H9 (cell line): Measurements from ENCODE around the gene CDH1. TPM values are rescaled to one million over a fixed set of nuclear protein-coding genes. Genes with fewer than 3 reads are reported as not detected.

Experiments
- DNase-seq: peaks from one replicate; pipeline ENCODE4 v3.0.0-alpha.2; 2017
- H2AFZ ChIP-seq: one replicate; pipeline ENCODE4 v1.6.1; 2013; ENCODE audit warnings: mild to moderate bottlenecking, low read length, control low read depth, moderate library complexity
- H2AK5ac ChIP-seq: 2 replicates; pipeline ENCODE4 v1.6.1; 2013; ENCODE audit warnings: low read length, control low read depth, mixed read lengths; ENCODE audit not compliant: insufficient read length
- H2BK120ac ChIP-seq: one replicate; pipeline ENCODE4 v1.6.1; 2013; ENCODE audit warnings: low read depth, mild to moderate bottlenecking, low read length, control low read depth, inconsistent platforms; ENCODE audit not compliant: poor library complexity, severe bottlenecking
- H2BK12ac ChIP-seq: 2 replicates; pipeline ENCODE4 v1.6.1; 2013; ENCODE audit warnings: low read length, control low read depth, mixed read lengths, low read depth; ENCODE audit not compliant: insufficient read length
- H2BK15ac ChIP-seq: 2 replicates; pipeline ENCODE4 v1.6.1; 2013; ENCODE audit warnings: low read depth, low read length, control low read depth
- H2BK20ac ChIP-seq: one replicate; pipeline ENCODE4 v1.6.1; 2013; ENCODE audit warnings: low read depth, mild to moderate bottlenecking, low read length, control low read depth, inconsistent platforms; ENCODE audit not compliant: poor library complexity, severe bottlenecking
- H2BK5ac ChIP-seq: 2 replicates; pipeline ENCODE4 v1.6.1; 2013; ENCODE audit warnings: low read length, control low read depth, mixed read lengths; ENCODE audit not compliant: insufficient read length
- H3K14ac ChIP-seq: 2 replicates; pipeline ENCODE4 v1.6.1; 2013; ENCODE audit warnings: low read length, control low read depth; ENCODE audit not compliant: insufficient read depth
- H3K18ac ChIP-seq: 2 replicates; pipeline ENCODE4 v1.6.1; 2013; ENCODE audit warnings: low read depth, mild to moderate bottlenecking, mixed read lengths, low read length, control low read depth; ENCODE audit not compliant: insufficient read length
- H3K23ac ChIP-seq: 2 replicates; pipeline ENCODE4 v1.6.1; 2013; ENCODE audit warnings: low read length, control low read depth, mixed read lengths, low read depth; ENCODE audit not compliant: insufficient read length
- H3K23me2 ChIP-seq: 2 replicates; pipeline ENCODE4 v1.6.1; 2013; ENCODE audit warnings: low read depth, mild to moderate bottlenecking, mixed read lengths, low read length, control low read depth; ENCODE audit not compliant: insufficient read length, poor library complexity, severe bottlenecking
- H3K27ac ChIP-seq: 2 replicates; pipeline ENCODE4 v1.5.1; 2013; ENCODE audit warnings: low read length, control low read depth, mixed read lengths, low read depth; ENCODE audit not compliant: insufficient read length
- H3K27me3 ChIP-seq: 2 replicates; pipeline ENCODE4 v1.6.1; 2013; ENCODE audit warnings: low read length, control low read depth, inconsistent platforms; ENCODE audit not compliant: insufficient read depth
- H3K4ac ChIP-seq: 2 replicates; pipeline ENCODE4 v1.6.1; 2013; ENCODE audit warnings: low read depth, mild to moderate bottlenecking, control low read depth, inconsistent platforms, low read length, moderate library complexity
- H3K4me1 ChIP-seq: 2 replicates; pipeline ENCODE4 v1.6.1; 2013; ENCODE audit warnings: low read length, control low read depth, inconsistent platforms; ENCODE audit not compliant: insufficient read depth
- H3K4me2 ChIP-seq: 2 replicates; pipeline ENCODE4 v1.6.1; 2013; ENCODE audit warnings: low read length, control low read depth, mixed read lengths; ENCODE audit not compliant: insufficient read length, insufficient read depth
- H3K56ac ChIP-seq: 2 replicates; pipeline ENCODE4 v1.6.1; 2013; ENCODE audit warnings: low read depth, mild to moderate bottlenecking, mixed read lengths, low read length, control low read depth; ENCODE audit not compliant: insufficient read length
- H3K79me1 ChIP-seq: 2 replicates; pipeline ENCODE4 v1.6.1; 2013; ENCODE audit warnings: low read depth, mild to moderate bottlenecking, moderate library complexity, low read length, control low read depth, inconsistent platforms; ENCODE audit not compliant: insufficient read depth, poor library complexity, severe bottlenecking
- H3K79me2 ChIP-seq: 2 replicates; pipeline ENCODE4 v1.6.1; 2013; ENCODE audit warnings: low read length, control low read depth, inconsistent platforms; ENCODE audit not compliant: insufficient read depth
- H3K9ac ChIP-seq: 2 replicates; pipeline ENCODE4 v1.6.1; 2013; ENCODE audit warnings: low read length, control low read depth, mixed read lengths; ENCODE audit not compliant: insufficient read length; ENCODE audit errors: extremely low read depth
- H3K9me3 ChIP-seq: one replicate; pipeline ENCODE4 v1.6.1; 2013; ENCODE audit warnings: low read depth, low read length, inconsistent platforms; ENCODE audit not compliant: control insufficient read depth
- H3T11ph ChIP-seq: one replicate; pipeline ENCODE4 v1.6.1; 2013; ENCODE audit warnings: mild to moderate bottlenecking, low read length, control low read depth, inconsistent platforms
- H4K20me1 ChIP-seq: one replicate; pipeline ENCODE4 v1.6.1; 2013; ENCODE audit not compliant: control insufficient read depth, insufficient read length, insufficient read depth
- H4K5ac ChIP-seq: 2 replicates; pipeline ENCODE4 v1.6.1; 2013; ENCODE audit warnings: low read depth, mild to moderate bottlenecking, mixed read lengths, low read length, control low read depth; ENCODE audit not compliant: insufficient read length
- H4K8ac ChIP-seq: replicated peaks from 2 replicates; pipeline ENCODE4 v1.6.1; 2013; ENCODE audit warnings: low read length, control low read depth, mixed read lengths, low read depth; ENCODE audit not compliant: insufficient read length
- H4K91ac ChIP-seq: 2 replicates; pipeline ENCODE4 v1.6.1; 2013; ENCODE audit warnings: low read depth, mild to moderate bottlenecking, moderate library complexity, mixed read lengths, low read length, control low read depth; ENCODE audit not compliant: insufficient read length
- H3K27ac Mint-ChIP-seq, 3 experiments: 2 replicates in 2 of 3; 3 replicates in 1 of 3; pipeline ENCODE4 v1.8.0; 2020 to 2021; ENCODE audit warnings: mixed read lengths in 3 of 3, mild to moderate bottlenecking in 1 of 3, moderate library complexity in 1 of 3
- H3K27me3 Mint-ChIP-seq: 2 replicates; pipeline ENCODE4 v1.8.0; 2021; ENCODE audit warnings: low read depth, mild to moderate bottlenecking, moderate library complexity, mixed read lengths
- H3K36me3 Mint-ChIP-seq, 3 experiments: 2 replicates in 2 of 3; 3 replicates in 1 of 3; pipeline ENCODE4 v1.8.0; 2020 to 2021; ENCODE audit warnings: low read depth in 3 of 3, mixed read lengths in 3 of 3; ENCODE audit not compliant: insufficient read depth in 1 of 3
- H3K4me1 Mint-ChIP-seq, 2 experiments: 2 replicates each; pipeline ENCODE4 v1.8.0; 2020; ENCODE audit warnings: mixed read lengths in 2 of 2
- H3K4me3 Mint-ChIP-seq, 2 experiments: 2 replicates in 1 of 2; 3 replicates in 1 of 2; pipeline ENCODE4 v1.8.0; 2020 to 2021; ENCODE audit warnings: mild to moderate bottlenecking in 2 of 2, mixed read lengths in 2 of 2, moderate library complexity in 1 of 2
- H3K9me3 Mint-ChIP-seq, 2 experiments: 2 replicates in 1 of 2; 3 replicates in 1 of 2; pipeline ENCODE4 v1.8.0; 2020; ENCODE audit warnings: mild to moderate bottlenecking in 2 of 2, mixed read lengths in 2 of 2, moderate library complexity in 1 of 2
- CTCF ChIP-seq: fragments of 200-600 bp; sonication (generic); conservative IDR thresholded peaks from 3 replicates; pipeline ENCODE4 v1.8.0; 2021; ENCODE audit warnings: antibody characterized with exemption, mild to moderate bottlenecking
- WGBS: extraction: QIAGEN DNeasy Blood & Tissue Kit; methylation state at CpG from one replicate; pipeline ENCODE4 v1.1.7; 2013; ENCODE audit warnings: missing lambda C conversion rate, low lambda C conversion rate, mixed read lengths; ENCODE audit not compliant: insufficient read length; ENCODE audit errors: extremely low coverage; 5-methylcytosine and 5-hydroxymethylcytosine counted together
- total RNA-seq: library from RNA; stranded (reverse); gene quantifications from 2 replicates; pipeline ENCODE4 v1.2.1, GENCODE V29; 2021

Gene CDH1
- total RNA-seq, 1 experiment from 2014 or later = 237 TPM

- Histone ChIP-seq H3K9ac (no peak overlapping the region), H4K8ac (no peak overlapping the region), H3T11ph (no peak overlapping the region), H3K79me1 (no peaks in the 10 kb centered on the region), H3K4me1 (no peaks in the 10 kb centered on the region), H2AK5ac (no peak overlapping the region), H2BK5ac (no peak overlapping the region), H2BK120ac (no peak overlapping the region), H3K23me2 (no peaks in the 10 kb centered on the region), H2BK15ac (no peak overlapping the region), H4K20me1 (no peaks in the 10 kb centered on the region), H2AFZ (no peak overlapping the region), H3K4me2 (no peak overlapping the region), H2BK12ac (no peak overlapping the region), H3K27ac (no peak overlapping the region), H3K27me3 (no peaks in the 10 kb centered on the region), H4K5ac (no peak overlapping the region), H3K23ac (no peak overlapping the region), H3K56ac (no peak overlapping the region), H3K18ac (no peak overlapping the region), H3K4ac (no peak overlapping the region), H2BK20ac (no peak overlapping the region), H4K91ac (no peak overlapping the region), H3K79me2 (no peaks in the 10 kb centered on the region), H3K14ac (no peak overlapping the region), H3K9me3 (no peaks in the 10 kb centered on the region)
- DNase-seq = no peak
- H3K4me3 Mint-ChIP-seq = no peak overlapping the region
- no peaks in the 10 kb centered on the region for H3K9me3 Mint-ChIP-seq
- H3K27me3 Mint-ChIP-seq = peaks cover 1% of the 10 kb centered on the region; the same call in 1 of the 2 replicates
- no peaks in the 10 kb centered on the region for H3K4me1 Mint-ChIP-seq
- TF ChIP-seq CTCF = no peak
- WGBS = no CpG with 5 or more reads among the region's 3 CpGs
- H3K27ac Mint-ChIP-seq = no peak overlapping the region
- no peaks in the 10 kb centered on the region; a peak in 3 of 7 replicates for H3K36me3 Mint-ChIP-seq
Measured at GRCh38 chr16:68724797-68725196, 12.3 kb upstream of the CDH1 start.
